ENCODE data around the gene OCSTAMP. TPM values are rescaled to one million over a fixed set of nuclear protein-coding genes. Genes with fewer than 3 reads are reported as not detected.

Gene OCSTAMP
- total RNA-seq, 4 donors from 2014 or later: not detected

- TF ChIP-seq POLR2A (IDR thresholded peaks at IDR 0.05) (no peak), CTCF (IDR thresholded peaks at IDR 0.05) (no peak)
- no peak for DNase-seq (ENCODE audit: low spot score in 2 of 2)
- intact Hi-C loops (cut with DNase I; ENCODE audit: low total_unique reads): no loop called here
- H3K4me3 ChIP-seq (ENCODE audit: low read depth, poor library complexity, severe bottlenecking): no peak overlapping the region
- WGBS, 2 donors: 87 to 89% methylated on average over 4 of the region's 4 CpGs
These were observed 29.9 kb downstream of the OCSTAMP start for GRCh38 chr20:46520540-46520939.

- TF ChIP-seq CTCF (IDR thresholded peaks at IDR 0.05) (no peak), POLR2A (IDR thresholded peaks at IDR 0.05) (no peak)
- intact Hi-C loops (cut with DNase I; ENCODE audit: low total_unique reads): no loop called here
- 56 to 76% methylated on average over 3 of the region's 3 CpGs for whole genome bisulfite sequencing, 2 donors
- DNase-seq (ENCODE audit: low spot score in 2 of 2): no peak
- no peak overlapping the region for H3K4me3 ChIP-seq (ENCODE audit: low read depth, poor library complexity, severe bottlenecking)
These were observed 30.9 kb downstream of the OCSTAMP start for GRCh38 chr20:46519471-46520068.

- 8 to 11% methylated on average over 39 to 49 of the region's 49 CpGs for WGBS, 2 donors
- peak in 1 of 2 donors; percentile 85 for DNase-seq (ENCODE audit: low spot score in 2 of 2)
- intact Hi-C loops (cut with DNase I; ENCODE audit: low total_unique reads): no loop called here
- H3K4me3 ChIP-seq (ENCODE audit: low read depth, poor library complexity, severe bottlenecking): peak within 1 kb of the TSS; percentile 35
- no peak for TF ChIP-seq POLR2A (IDR thresholded peaks at IDR 0.05)
- no peak for TF ChIP-seq CTCF (IDR thresholded peaks at IDR 0.05)
These were observed 37.3 kb downstream of the OCSTAMP start, which contains the start of gene ZNF334 for GRCh38 chr20:46512943-46513844. ZNF334 (minus strand) TSS chr20:46513559; CDS start chr20:46512102, 1,457 bp downstream.

- intact Hi-C loops (cut with DNase I; ENCODE audit: low total_unique reads): no loop called here
- 61 to 86% methylated on average over 2 of the region's 2 CpGs for WGBS, 2 donors
- DNase-seq (ENCODE audit: low spot score in 2 of 2): no peak
- no peak overlapping the region for H3K4me3 ChIP-seq (ENCODE audit: low read depth, poor library complexity, severe bottlenecking)
- TF ChIP-seq CTCF (IDR thresholded peaks at IDR 0.05): no peak
- no peak for TF ChIP-seq POLR2A (IDR thresholded peaks at IDR 0.05)
These were observed 40.9 kb downstream of the OCSTAMP start for GRCh38 chr20:46509523-46509922.

GRCh38 chr20:46507760-46508407, 42.6 kb downstream of the OCSTAMP start:
- no peak for TF ChIP-seq POLR2A (IDR thresholded peaks at IDR 0.05)
- TF ChIP-seq CTCF (IDR thresholded peaks at IDR 0.05): no peak
- WGBS, 2 donors: 85 to 90% methylated on average over 4 of the region's 4 CpGs
- intact Hi-C loops (cut with DNase I; ENCODE audit: low total_unique reads): no loop called here

More at GRCh38 chr20:46507760-46508407, 42.6 kb downstream of the OCSTAMP start:
- DNase-seq (ENCODE audit: low spot score in 2 of 2): no peak
- H3K4me3 ChIP-seq (ENCODE audit: low read depth, poor library complexity, severe bottlenecking): no peak overlapping the region
